Panc1 (cell line): ENCODE data around the gene MAGI1. TPM values are rescaled to one million over a fixed set of nuclear protein-coding genes. Genes with fewer than 3 reads are reported as not detected.

Experiments
- ATAC-seq: fragments of 200-7000 bp; cut with Tn5 transposase; 2 replicates; pipeline ENCODE4 v1.9.1; 2020; ENCODE audit warnings: mild to moderate bottlenecking, moderate library complexity
- BruUV-seq: library from RNA; stranded (reverse); fragments of 400-500 nt; replicated peaks from 2 replicates; lab custom pipeline; 2021; lab: Mats Ljungman, UMichigan
- CTCF ChIA-PET: fragments of 300-600 bp; sonication (Branson Sonifier 250); formaldehyde crosslinking; loops from one replicate; lab custom pipeline; 2022; ENCODE audit warnings: antibody characterized with exemption; lab: Charles Lee
- POLR2A ChIA-PET: fragments of 300-600 bp; sonication (Branson Sonifier 250); formaldehyde crosslinking; loops from one replicate; lab custom pipeline; 2022; ENCODE audit warnings: antibody characterized with exemption; lab: Charles Lee
- DNase-seq: peaks from one replicate; pipeline ENCODE4 v3.0.0-alpha.2; 2010; ENCODE audit warnings: low read depth, low spot score
- H3K27ac ChIP-seq: 2 replicates; pipeline ENCODE4 v1.5.1; 2011; ENCODE audit warnings: mild to moderate bottlenecking, low read length, inconsistent platforms
- H3K27me3 ChIP-seq: fragments of 200-500 bp; sonication (Bioruptor generic); 2 replicates; pipeline ENCODE4 v1.6.0; 2014; ENCODE audit warnings: low read length, inconsistent platforms; ENCODE audit not compliant: control insufficient read depth, insufficient read depth
- H3K36me3 ChIP-seq: fragments of 200-500 bp; sonication (Bioruptor generic); 2 replicates; pipeline ENCODE4 v1.5.1; 2014; ENCODE audit warnings: inconsistent platforms, mild to moderate bottlenecking, low read length, moderate library complexity; ENCODE audit not compliant: control insufficient read depth, insufficient read depth
- H3K4me1 ChIP-seq: 2 replicates; pipeline ENCODE4 v1.5.1; 2011; ENCODE audit warnings: inconsistent platforms, mild to moderate bottlenecking, low read length, moderate library complexity; ENCODE audit not compliant: control insufficient read depth, insufficient read depth
- H3K4me3 ChIP-seq, 2 experiments: 2 replicates each; pipeline ENCODE4 v1.5.1; 2011 to 2012; ENCODE audit warnings: low read depth in 2 of 2, low read length in 2 of 2, mild to moderate bottlenecking in 2 of 2, inconsistent platforms in 1 of 2, moderate library complexity in 1 of 2
- H3K9me3 ChIP-seq: fragments of 200-500 bp; sonication (Bioruptor generic); 2 replicates; pipeline ENCODE4 v1.5.1; 2014; ENCODE audit warnings: low read depth, mild to moderate bottlenecking, inconsistent platforms, low read length, moderate library complexity; ENCODE audit not compliant: control insufficient read depth, insufficient read depth
- POLR2AphosphoS5 ChIP-seq: IDR thresholded peaks from 2 replicates; pipeline ENCODE4 v1.6.1; 2012; ENCODE audit warnings: mild to moderate bottlenecking, low read depth, low read length, moderate library complexity
- SIN3A ChIP-seq: IDR thresholded peaks from 2 replicates; pipeline ENCODE4 v1.6.1; 2012; ENCODE audit warnings: low read depth, mild to moderate bottlenecking, low read length, moderate library complexity, borderline replicate concordance; ENCODE audit not compliant: insufficient read depth
- TCF7L2 ChIP-seq: IDR thresholded peaks from 2 replicates; pipeline ENCODE4 v1.6.1; 2011; ENCODE audit warnings: mild to moderate bottlenecking, low read depth, low read length, inconsistent platforms
- in situ Hi-C: cut with HindIII; loops from 2 replicates; pipeline ENCODE4 v1.10.0; 2016; ENCODE audit warnings: low sequenced_read_pairs, low pct_unique_long_range_greater_than_20kb
- intact Hi-C: fragments of 100-400 bp; cut with micrococcal nuclease; formaldehyde crosslinking; loops from one replicate; pipeline ENCODE4 v1.10.0; 2022; ENCODE audit not compliant: unreplicated experiment
- total RNA-seq: library from RNA; stranded (reverse); gene quantifications from one replicate; pipeline ENCODE4 v1.2.1, GENCODE V29; 2021; ENCODE audit not compliant: unreplicated experiment
- TF ChIP-seq, protein P1 (sequence below): fragments of 450-650 bp; IDR thresholded peaks from 2 replicates; pipeline ENCODE4 v1.5.1; 2017; ENCODE audit warnings: mild to moderate bottlenecking
- TF ChIP-seq, protein P2 (sequence below), 2 experiments: IDR thresholded peaks; 2 replicates each; pipeline ENCODE4 v1.6.1; 2011 to 2012; ENCODE audit warnings: low read depth in 2 of 2, control low read depth in 1 of 2, low read length in 1 of 2, mild to moderate bottlenecking in 1 of 2, moderate library complexity in 1 of 2; ENCODE audit not compliant: insufficient read depth in 1 of 2

Gene MAGI1
- total RNA-seq, 1 experiment from 2014 or later: 9.5 TPM

GRCh38 chr3:65924762-65925161 lies 114.0 kb downstream of the MAGI1 start:
- BruUV-seq: no TSS peak
- no peaks in the 10 kb centered on the region for H3K4me1 ChIP-seq
- intact Hi-C loops (no loop called here), in situ Hi-C loops (no loop called here)
- TF ChIP-seq SIN3A (no peak), POLR2AphosphoS5 (no peak), TCF7L2 (no peak)
- TF ChIP-seq, protein P1, sequence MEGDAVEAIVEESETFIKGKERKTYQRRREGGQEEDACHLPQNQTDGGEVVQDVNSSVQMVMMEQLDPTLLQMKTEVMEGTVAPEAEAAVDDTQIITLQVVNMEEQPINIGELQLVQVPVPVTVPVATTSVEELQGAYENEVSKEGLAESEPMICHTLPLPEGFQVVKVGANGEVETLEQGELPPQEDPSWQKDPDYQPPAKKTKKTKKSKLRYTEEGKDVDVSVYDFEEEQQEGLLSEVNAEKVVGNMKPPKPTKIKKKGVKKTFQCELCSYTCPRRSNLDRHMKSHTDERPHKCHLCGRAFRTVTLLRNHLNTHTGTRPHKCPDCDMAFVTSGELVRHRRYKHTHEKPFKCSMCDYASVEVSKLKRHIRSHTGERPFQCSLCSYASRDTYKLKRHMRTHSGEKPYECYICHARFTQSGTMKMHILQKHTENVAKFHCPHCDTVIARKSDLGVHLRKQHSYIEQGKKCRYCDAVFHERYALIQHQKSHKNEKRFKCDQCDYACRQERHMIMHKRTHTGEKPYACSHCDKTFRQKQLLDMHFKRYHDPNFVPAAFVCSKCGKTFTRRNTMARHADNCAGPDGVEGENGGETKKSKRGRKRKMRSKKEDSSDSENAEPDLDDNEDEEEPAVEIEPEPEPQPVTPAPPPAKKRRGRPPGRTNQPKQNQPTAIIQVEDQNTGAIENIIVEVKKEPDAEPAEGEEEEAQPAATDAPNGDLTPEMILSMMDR: no peak
- TF ChIP-seq, protein P2, sequence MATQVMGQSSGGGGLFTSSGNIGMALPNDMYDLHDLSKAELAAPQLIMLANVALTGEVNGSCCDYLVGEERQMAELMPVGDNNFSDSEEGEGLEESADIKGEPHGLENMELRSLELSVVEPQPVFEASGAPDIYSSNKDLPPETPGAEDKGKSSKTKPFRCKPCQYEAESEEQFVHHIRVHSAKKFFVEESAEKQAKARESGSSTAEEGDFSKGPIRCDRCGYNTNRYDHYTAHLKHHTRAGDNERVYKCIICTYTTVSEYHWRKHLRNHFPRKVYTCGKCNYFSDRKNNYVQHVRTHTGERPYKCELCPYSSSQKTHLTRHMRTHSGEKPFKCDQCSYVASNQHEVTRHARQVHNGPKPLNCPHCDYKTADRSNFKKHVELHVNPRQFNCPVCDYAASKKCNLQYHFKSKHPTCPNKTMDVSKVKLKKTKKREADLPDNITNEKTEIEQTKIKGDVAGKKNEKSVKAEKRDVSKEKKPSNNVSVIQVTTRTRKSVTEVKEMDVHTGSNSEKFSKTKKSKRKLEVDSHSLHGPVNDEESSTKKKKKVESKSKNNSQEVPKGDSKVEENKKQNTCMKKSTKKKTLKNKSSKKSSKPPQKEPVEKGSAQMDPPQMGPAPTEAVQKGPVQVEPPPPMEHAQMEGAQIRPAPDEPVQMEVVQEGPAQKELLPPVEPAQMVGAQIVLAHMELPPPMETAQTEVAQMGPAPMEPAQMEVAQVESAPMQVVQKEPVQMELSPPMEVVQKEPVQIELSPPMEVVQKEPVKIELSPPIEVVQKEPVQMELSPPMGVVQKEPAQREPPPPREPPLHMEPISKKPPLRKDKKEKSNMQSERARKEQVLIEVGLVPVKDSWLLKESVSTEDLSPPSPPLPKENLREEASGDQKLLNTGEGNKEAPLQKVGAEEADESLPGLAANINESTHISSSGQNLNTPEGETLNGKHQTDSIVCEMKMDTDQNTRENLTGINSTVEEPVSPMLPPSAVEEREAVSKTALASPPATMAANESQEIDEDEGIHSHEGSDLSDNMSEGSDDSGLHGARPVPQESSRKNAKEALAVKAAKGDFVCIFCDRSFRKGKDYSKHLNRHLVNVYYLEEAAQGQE (IDR thresholded peaks at IDR 0.05; ENCODE audit: insufficient read depth in 1 of 2, low read depth in 2 of 2, low read length in 1 of 2): no peak
- no peak overlapping the region for H3K4me3 ChIP-seq
- no peaks in the 10 kb centered on the region for H3K27me3 ChIP-seq
- no peaks in the 10 kb centered on the region for H3K36me3 ChIP-seq
- no peak for ATAC-seq
- no peak for DNase-seq
- H3K9me3 ChIP-seq: no peaks in the 10 kb centered on the region
- ChIA-PET CTCF (no interaction called here), POLR2A (no interaction called here)
- no peak overlapping the region for H3K27ac ChIP-seq

GRCh38 chr3:65922441-65922840 lies 116.3 kb downstream of the MAGI1 start:
- DNase-seq (no peak), ATAC-seq (no peak)
- in situ Hi-C loops (no loop called here), intact Hi-C loops (no loop called here)
- TF ChIP-seq TCF7L2: no peak
- no peak for TF ChIP-seq SIN3A
- TF ChIP-seq, protein P1: no peak
- TF ChIP-seq POLR2AphosphoS5: no peak
- TF ChIP-seq, protein P2 (IDR thresholded peaks at IDR 0.05; ENCODE audit: insufficient read depth in 1 of 2, low read depth in 2 of 2, low read length in 1 of 2): no peak
- Histone ChIP-seq H3K4me3 (no peak overlapping the region), H3K27me3 (no peaks in the 10 kb centered on the region), H3K36me3 (no peaks in the 10 kb centered on the region), H3K9me3 (no peaks in the 10 kb centered on the region), H3K4me1 (no peaks in the 10 kb centered on the region), H3K27ac (no peak overlapping the region)
- ChIA-PET POLR2A (no interaction called here), CTCF (no interaction called here)
- no TSS peak for BruUV-seq
